Tibial nerve (tissue), 4 donors: ENCODE results near the gene TTC7B. TPM values are rescaled to one million over a fixed set of nuclear protein-coding genes. Genes with fewer than 3 reads are reported as not detected.
A peak's percentile ranks its signal among the peaks of the same experiment; 100 is the strongest.

Experiments used
- DNase-seq, 2 donors: peaks; one replicate each; pipeline ENCODE4 v3.0.0-alpha.2; 2019; ENCODE audit warnings: low spot score in 2 of 2
- H3K27ac ChIP-seq, 4 donors: fragments of 200-600 bp; sonication (generic) in 3 of 4; one replicate each; pipeline ENCODE4 v1.5.1; 2017 to 2019; ENCODE audit warnings: mild to moderate bottlenecking in 1 of 4
- H3K27me3 ChIP-seq, 2 donors: fragments of 200-600 bp; sonication (generic) in 1 of 2; one replicate each; pipeline versions ENCODE4 v1.5.1 to v1.6.0; 2017 to 2019
- H3K36me3 ChIP-seq, 3 donors: fragments of 200-600 bp; sonication (generic); one replicate each; pipeline ENCODE4 v1.5.1; 2018 to 2019
- H3K4me1 ChIP-seq, 4 donors: fragments of 200-600 bp; sonication (generic) in 3 of 4; one replicate each; pipeline ENCODE4 v1.5.1; 2017 to 2019
- H3K4me3 ChIP-seq, 4 donors: fragments of 200-600 bp; sonication (generic) in 3 of 4; one replicate each; pipeline ENCODE4 v1.5.1; 2017 to 2019; ENCODE audit warnings: mild to moderate bottlenecking in 1 of 4, moderate library complexity in 1 of 4
- H3K9me3 ChIP-seq, 4 donors: fragments of 200-600 bp; sonication (generic) in 3 of 4; one replicate each; pipeline ENCODE4 v1.5.1; 2017 to 2019
- CTCF ChIP-seq, 5 experiments: fragments of 200-600 bp in 3 of 5; fragments of 450-650 bp in 2 of 5; sonication (generic) in 3 of 5; IDR thresholded peaks; one replicate each; pipeline ENCODE4 v1.5.1; 2016 to 2019; ENCODE audit warnings: antibody characterized with exemption in 5 of 5, mild to moderate bottlenecking in 3 of 5, moderate library complexity in 2 of 5
- EP300 ChIP-seq, 2 donors: sonication (generic); formaldehyde crosslinking; IDR thresholded peaks; one replicate each; pipeline ENCODE4 v1.6.1; 2017; ENCODE audit warnings: antibody characterized with exemption in 2 of 2, mild to moderate bottlenecking in 1 of 2
- POLR2A ChIP-seq, 2 donors: fragments of 450-650 bp; IDR thresholded peaks; one replicate each; pipeline ENCODE4 v1.6.1; 2017; ENCODE audit warnings: antibody characterized with exemption in 2 of 2, mild to moderate bottlenecking in 2 of 2, moderate library complexity in 2 of 2
- WGBS, 2 donors: methylation state at CpG; one replicate each; pipeline ENCODE4 v1.1.5; 2018; 5-methylcytosine and 5-hydroxymethylcytosine counted together
- total RNA-seq, 4 donors: library from RNA; depleted of rRNA; stranded (reverse); fragments of >200 nt; gene quantifications; one replicate each; pipeline ENCODE4 v1.1.0, GENCODE V29; 2016

Gene TTC7B
- total RNA-seq, 4 donors from 2014 or later = 25.9 to 44.1 (median 34.4) TPM

- Histone ChIP-seq H3K9me3 (peaks cover 0 to 2% (median 0%) of the 10 kb centered on the region in 4 donors), H3K27me3 (no peaks in the 10 kb centered on the region), H3K4me1 (peaks cover 0 to 36% (median 10%) of the 10 kb centered on the region in 4 donors), H3K27ac (peak overlapping the region in 1 of 4 donors; percentile 20), H3K36me3 (no peaks in the 10 kb centered on the region), H3K4me3 (no peak overlapping the region)
- WGBS, 2 donors = 93 to 94% methylated on average over 4 of the region's 4 CpGs
- DNase-seq = no peak
- no peak for TF ChIP-seq CTCF (IDR thresholded peaks at IDR 0.05)
- TF ChIP-seq EP300 (IDR thresholded peaks at IDR 0.05) = no peak
- TF ChIP-seq POLR2A (IDR thresholded peaks at IDR 0.05) = no peak
Observed at GRCh38 chr14:90514566-90514965, 301.7 kb downstream of the TTC7B start.

GRCh38 chr14:90514015-90514398, 302.2 kb downstream of the TTC7B start:
- peaks cover 0 to 36% (median 10%) of the 10 kb centered on the region in 4 donors for H3K4me1 ChIP-seq
- no peak for TF ChIP-seq POLR2A (IDR thresholded peaks at IDR 0.05)
- no peak for TF ChIP-seq CTCF (IDR thresholded peaks at IDR 0.05)
- no peak for TF ChIP-seq EP300 (IDR thresholded peaks at IDR 0.05)

GRCh38 chr14:90513161-90514014, 302.8 kb downstream of the TTC7B start:
- Histone ChIP-seq H3K27me3 (peaks cover 0 to 8% of the 10 kb centered on the region in 2 donors), H3K4me1 (peaks cover 0 to 31% (median 10%) of the 10 kb centered on the region in 4 donors), H3K9me3 (no peaks in the 10 kb centered on the region), H3K27ac (peak overlapping the region in 3 of 4 donors; percentile 45 to 80 (median 60)), H3K36me3 (no peaks in the 10 kb centered on the region), H3K4me3 (no peak overlapping the region)
- DNase-seq = peak in 1 of 2 donors; percentile 47
- TF ChIP-seq CTCF (IDR thresholded peaks at IDR 0.05) = peak in 1 of 5 experiments; percentile 23
- TF ChIP-seq EP300 (IDR thresholded peaks at IDR 0.05) = peak; percentile 55 to 67
- TF ChIP-seq POLR2A (IDR thresholded peaks at IDR 0.05) = peak in 1 of 2 donors; percentile 19
- 39 to 40% methylated on average over 9 to 14 of the region's 16 CpGs for WGBS, 2 donors

More at GRCh38 chr14:90514015-90514398, 302.2 kb downstream of the TTC7B start:
- Histone ChIP-seq H3K4me3 (no peak overlapping the region), H3K36me3 (no peaks in the 10 kb centered on the region), H3K27me3 (peaks cover 0 to 2% of the 10 kb centered on the region in 2 donors), H3K27ac (peak overlapping the region in 2 of 4 donors; percentile 60 to 80), H3K9me3 (no peaks in the 10 kb centered on the region)
- WGBS, 2 donors = 75 to 87% methylated on average over 14 to 15 of the region's 15 CpGs
- no peak for DNase-seq

- Histone ChIP-seq H3K9me3 (no peaks in the 10 kb centered on the region), H3K4me1 (peaks cover 0 to 22% (median 10%) of the 10 kb centered on the region in 4 donors), H3K27me3 (peaks cover 0 to 14% of the 10 kb centered on the region in 2 donors), H3K27ac (peak overlapping the region in 2 of 4 donors; percentile 45 to 80), H3K4me3 (no peak overlapping the region), H3K36me3 (no peaks in the 10 kb centered on the region)
- TF ChIP-seq CTCF (IDR thresholded peaks at IDR 0.05) (no peak), EP300 (IDR thresholded peaks at IDR 0.05) (no peak), POLR2A (IDR thresholded peaks at IDR 0.05) (no peak)
- WGBS, 2 donors = 62 to 66% methylated on average over 3 to 7 of the region's 10 CpGs
- DNase-seq = no peak
Observed at GRCh38 chr14:90512329-90512991, 303.8 kb downstream of the TTC7B start.
